ENCODE results near the gene MYH14.

DNA sequence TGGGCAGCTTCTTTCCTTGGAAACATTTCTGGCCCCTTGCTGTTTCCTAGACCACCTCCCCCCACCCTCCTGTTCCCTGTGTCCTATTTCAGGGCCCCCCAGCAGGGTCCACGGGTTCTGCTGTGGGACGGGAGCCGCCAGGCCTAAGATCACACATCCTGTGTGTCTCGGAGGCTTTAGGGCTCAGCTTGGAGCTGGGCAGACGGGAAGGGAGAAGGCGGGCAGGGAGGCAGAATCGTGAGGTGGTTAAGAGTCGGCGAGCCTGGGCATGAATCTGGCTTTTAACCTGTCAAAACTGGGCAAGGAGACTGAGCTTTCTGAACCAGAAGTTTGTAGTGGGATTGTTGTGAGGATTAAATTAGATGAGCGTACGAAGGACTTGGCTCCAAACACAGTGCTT lies 120.9 kb downstream of the MYH14 start:
- TF ChIP-seq EZH2phosphoT487 (IDR thresholded peaks at IDR 0.05; ENCODE audit: borderline replicate concordance, low read depth): no peak
- no peak for TF ChIP-seq TAF1 (IDR thresholded peaks at IDR 0.05; ENCODE audit: borderline replicate concordance, low read depth, low read length)
- TF ChIP-seq, protein P1, sequence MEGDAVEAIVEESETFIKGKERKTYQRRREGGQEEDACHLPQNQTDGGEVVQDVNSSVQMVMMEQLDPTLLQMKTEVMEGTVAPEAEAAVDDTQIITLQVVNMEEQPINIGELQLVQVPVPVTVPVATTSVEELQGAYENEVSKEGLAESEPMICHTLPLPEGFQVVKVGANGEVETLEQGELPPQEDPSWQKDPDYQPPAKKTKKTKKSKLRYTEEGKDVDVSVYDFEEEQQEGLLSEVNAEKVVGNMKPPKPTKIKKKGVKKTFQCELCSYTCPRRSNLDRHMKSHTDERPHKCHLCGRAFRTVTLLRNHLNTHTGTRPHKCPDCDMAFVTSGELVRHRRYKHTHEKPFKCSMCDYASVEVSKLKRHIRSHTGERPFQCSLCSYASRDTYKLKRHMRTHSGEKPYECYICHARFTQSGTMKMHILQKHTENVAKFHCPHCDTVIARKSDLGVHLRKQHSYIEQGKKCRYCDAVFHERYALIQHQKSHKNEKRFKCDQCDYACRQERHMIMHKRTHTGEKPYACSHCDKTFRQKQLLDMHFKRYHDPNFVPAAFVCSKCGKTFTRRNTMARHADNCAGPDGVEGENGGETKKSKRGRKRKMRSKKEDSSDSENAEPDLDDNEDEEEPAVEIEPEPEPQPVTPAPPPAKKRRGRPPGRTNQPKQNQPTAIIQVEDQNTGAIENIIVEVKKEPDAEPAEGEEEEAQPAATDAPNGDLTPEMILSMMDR (IDR thresholded peaks at IDR 0.05): no peak
- no peak for TF ChIP-seq RXRA (IDR thresholded peaks at IDR 0.05; ENCODE audit: borderline replicate concordance, low read depth)
- TF ChIP-seq POLR2AphosphoS5 (IDR thresholded peaks at IDR 0.05; ENCODE audit: low read depth, low read length): no peak
- TF ChIP-seq SMC3 (IDR thresholded peaks at IDR 0.05; ENCODE audit: low read depth, low read length): no peak
- no peak for TF ChIP-seq GATA2 (CRISPR knock-in tag; IDR thresholded peaks at IDR 0.05)
- no peak for TF ChIP-seq TCF12 (IDR thresholded peaks at IDR 0.05)
- no peak for TF ChIP-seq TEAD4 (IDR thresholded peaks at IDR 0.05; ENCODE audit: borderline replicate concordance, insufficient read depth)
- no peak for TF ChIP-seq NRF1 (IDR thresholded peaks at IDR 0.05; ENCODE audit: low read depth, low read length)
- TF ChIP-seq, protein P2, sequence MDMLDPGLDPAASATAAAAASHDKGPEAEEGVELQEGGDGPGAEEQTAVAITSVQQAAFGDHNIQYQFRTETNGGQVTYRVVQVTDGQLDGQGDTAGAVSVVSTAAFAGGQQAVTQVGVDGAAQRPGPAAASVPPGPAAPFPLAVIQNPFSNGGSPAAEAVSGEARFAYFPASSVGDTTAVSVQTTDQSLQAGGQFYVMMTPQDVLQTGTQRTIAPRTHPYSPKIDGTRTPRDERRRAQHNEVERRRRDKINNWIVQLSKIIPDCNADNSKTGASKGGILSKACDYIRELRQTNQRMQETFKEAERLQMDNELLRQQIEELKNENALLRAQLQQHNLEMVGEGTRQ (IDR thresholded peaks at IDR 0.05; ENCODE audit: borderline replicate concordance, low read depth, low read length): no peak
- no peak for TF ChIP-seq YY1 (IDR thresholded peaks at IDR 0.05; ENCODE audit: low read depth)
- TF ChIP-seq RFX5 (IDR thresholded peaks at IDR 0.05; ENCODE audit: low read length): no peak
- TF ChIP-seq EP300 (IDR thresholded peaks at IDR 0.05; ENCODE audit: borderline replicate concordance in 1 of 2, low read depth in 1 of 2, low read length in 1 of 2): no peak

All from SK-N-SH (cell line).